ENCODE results near the gene NPAS1.
"Not testable (repeated sequence)": the region's sequence is repeated elsewhere in the genome, so short reads cannot be mapped to it uniquely, and the experiment has no call there.

The NPAS1 gene

GRCh38 chr19:46990991-46991676 is 28.5 kb upstream of the NPAS1 start:
- peak; percentile 82 for DNase-seq

- no peak for DNase-seq
These were observed 26.7 kb upstream of the NPAS1 start for GRCh38 chr19:46992699-46993535.

- DNase-seq, result no peak
These were observed 26.0 kb upstream of the NPAS1 start for GRCh38 chr19:46993622-46994021.

- no peak for DNase-seq
These were observed 25.4 kb upstream of the NPAS1 start for GRCh38 chr19:46994141-46994686.

- no peak for DNase-seq
These were observed 24.1 kb upstream of the NPAS1 start for GRCh38 chr19:46995492-46995891.

- no peak for DNase-seq
These were observed 21.1 kb upstream of the NPAS1 start for GRCh38 chr19:46998445-46999125.

- no peak for DNase-seq
These were observed 20.3 kb upstream of the NPAS1 start for GRCh38 chr19:46999377-46999776.

GRCh38 chr19:46999878-47000277 is 19.8 kb upstream of the NPAS1 start:
- no peak for DNase-seq

- DNase-seq, result no peak
These were observed 19.3 kb upstream of the NPAS1 start for GRCh38 chr19:47000373-47000772.

GRCh38 chr19:47001584-47001983 is 18.1 kb upstream of the NPAS1 start:
- DNase-seq, result no peak

GRCh38 chr19:47002106-47002766 is 17.4 kb upstream of the NPAS1 start:
- DNase-seq, result no peak

- DNase-seq, result no peak
These were observed 16.6 kb upstream of the NPAS1 start for GRCh38 chr19:47002853-47003610.

GRCh38 chr19:47003611-47004465 is 15.8 kb upstream of the NPAS1 start:
- DNase-seq, result no peak

GRCh38 chr19:47005164-47005641 is 14.4 kb upstream of the NPAS1 start:
- no peak for DNase-seq

GRCh38 chr19:47005873-47006272 is 13.8 kb upstream of the NPAS1 start:
- DNase-seq, result no peak

GRCh38 chr19:47006496-47006895 is 13.1 kb upstream of the NPAS1 start:
- no peak for DNase-seq

- DNase-seq, result not testable (repeated sequence)
These were observed 9.1 kb upstream of the NPAS1 start for GRCh38 chr19:47010549-47010948.

GRCh38 chr19:47012617-47013016 is 7.0 kb upstream of the NPAS1 start:
- DNase-seq, result no peak

GRCh38 chr19:47013041-47013517 is 6.6 kb upstream of the NPAS1 start:
- peak; percentile 61 for DNase-seq

GRCh38 chr19:47018923-47019322 is 714 bp upstream of the NPAS1 start:
- no peak for DNase-seq
